ENCODE data around the gene MSI2.

GRCh38 chr17:57723427-57724025 lies 467.2 kb downstream of the MSI2 start:
- TF ChIP-seq POLR2AphosphoS5 (IDR thresholded peaks at IDR 0.05) (no peak), POLR2A (IDR thresholded peaks at IDR 0.05) (no peak), CTCF (IDR thresholded peaks at IDR 0.05) (no peak), EP300 (IDR thresholded peaks at IDR 0.05) (no peak)

Measured in gastroesophageal sphincter (tissue), 3 donors.